Tongue (tissue), 3 donors: ENCODE measurements around the gene CDR2L. TPM values are rescaled to one million over a fixed set of nuclear protein-coding genes. Genes with fewer than 3 reads are reported as not detected.
"Not testable (repeated sequence)": the region's sequence is repeated elsewhere in the genome, so short reads cannot be mapped to it uniquely, and the experiment has no call there.

Experiments
- DNase-seq: peaks from one replicate; pipeline ENCODE4 v3.0.0-alpha.2; 2015
- small RNA-seq: library from RNA; depleted of rRNA; stranded (forward); fragments of <200 nt; gene quantifications from one replicate; pipeline ENCODE3, GENCODE V24; 2014; ENCODE audit warnings: low replicate concordance
- total RNA-seq: library from RNA; depleted of rRNA; stranded (reverse); fragments of >200 nt; gene quantifications from one replicate; pipeline ENCODE4 v1.2.3, GENCODE V29; 2014

Gene CDR2L
- total RNA-seq, 1 donor from 2014 or later: 11.4 TPM

- no peak for DNase-seq
These were observed 57.3 kb downstream of the CDR2L start for GRCh38 chr17:75044716-75045115.

GRCh38 chr17:75045946-75046406 is 58.5 kb downstream of the CDR2L start:
- not testable (repeated sequence) for DNase-seq

GRCh38 chr17:75046407-75047289 is 59.2 kb downstream of the CDR2L start, which contains the start of the genes ATP5PD and KCTD2:
Gene ATP5PD, minus strand, starts transcription at chr17:75046969. Its CDS starts 4,319 bp downstream, at chr17:75042650.
Gene KCTD2, plus strand, starts transcription at chr17:75047225. Its CDS starts 26 bp downstream, at chr17:75047251.
- DNase-seq: peak; percentile 98

- peak; percentile 50 for DNase-seq
These were observed 60.1 kb downstream of the CDR2L start for GRCh38 chr17:75047398-75048098.

- DNase-seq: peak; percentile 77
These were observed 60.9 kb downstream of the CDR2L start for GRCh38 chr17:75048249-75048878.

GRCh38 chr17:75049057-75049456 is 61.6 kb downstream of the CDR2L start:
- peak; percentile 13 for DNase-seq

- DNase-seq: no peak
These were observed 62.3 kb downstream of the CDR2L start for GRCh38 chr17:75049706-75050105.

GRCh38 chr17:75051941-75052340 is 64.5 kb downstream of the CDR2L start:
- no peak for DNase-seq

Small RNA genes lying within 50 kb of the gene (small RNA-seq; reads per million reads assigned to genes)
- gene RN7SL573P: not detected
- gene RNU6-362P: not detected

Other genes with a start within 250 kb of the CDR2L start
- 50.5 TPM for gene NHERF1, start 239.0 kb upstream of the CDR2L start, total RNA-seq
- gene NAT9, start 211.3 kb upstream of the CDR2L start, total RNA-seq: 30.2 TPM
- gene GRIN2C, start 127.7 kb upstream of the CDR2L start, total RNA-seq: 1.6 TPM
- gene FDXR, start 114.6 kb upstream of the CDR2L start, total RNA-seq: 4.3 TPM
- gene FADS6, start 94.0 kb upstream of the CDR2L start, total RNA-seq: 0.51 TPM
- 2.9 TPM for gene USH1G, start 64.4 kb upstream of the CDR2L start, total RNA-seq
- not detected for gene OTOP2, start 63.4 kb upstream of the CDR2L start, total RNA-seq
- gene OTOP3, start 51.7 kb upstream of the CDR2L start, total RNA-seq: 1.4 TPM
- gene HID1, start 14.9 kb upstream of the CDR2L start, total RNA-seq: 12.3 TPM
- 31.5 TPM for gene MRPL58, start 25.0 kb downstream of the CDR2L start, total RNA-seq
- gene ATP5PD, start 59.3 kb downstream of the CDR2L start, total RNA-seq: 299 TPM
- gene KCTD2, start 59.6 kb downstream of the CDR2L start, total RNA-seq: 19.8 TPM
- gene SLC16A5, start 100.3 kb downstream of the CDR2L start, total RNA-seq: 11.5 TPM
- gene ARMC7, start 122.3 kb downstream of the CDR2L start, total RNA-seq: 3.5 TPM
- 50.8 TPM for gene NT5C, start 144.1 kb downstream of the CDR2L start, total RNA-seq
- gene JPT1, start 166.9 kb downstream of the CDR2L start, total RNA-seq: 97.4 TPM
- 64.0 TPM for gene SUMO2, start 195.3 kb downstream of the CDR2L start, total RNA-seq
- 35.1 TPM for gene NUP85, start 218.0 kb downstream of the CDR2L start, total RNA-seq